ENCODE measurements around the gene MANF.

Gene MANF

GRCh38 chr3:51422211-51422610 lies 37.1 kb downstream of the MANF start:
- H3K27ac ChIP-seq (ENCODE audit: low read depth, low read length) = no peak overlapping the region
- no peak overlapping the region for H3K4me3 ChIP-seq (ENCODE audit: low read depth in 1 of 2, low read length in 2 of 2)
- H3K4me1 ChIP-seq (ENCODE audit: control insufficient read depth in 1 of 2, insufficient read depth in 2 of 2, low read length in 2 of 2) = no peaks in the 10 kb centered on the region
- H3K9ac ChIP-seq (ENCODE audit: low read depth in 1 of 2, low read length in 2 of 2) = no peak overlapping the region
- H3K36me3 ChIP-seq (ENCODE audit: control insufficient read depth in 1 of 2, insufficient read depth in 2 of 2, low read length in 2 of 2) = peaks cover 27 to 45% of the 10 kb centered on the region in 2 donors
- no peaks in the 10 kb centered on the region for H3K27me3 ChIP-seq (ENCODE audit: control insufficient read depth in 1 of 2, insufficient read depth in 2 of 2, low read length in 2 of 2)
- no peaks in the 10 kb centered on the region for H3K9me3 ChIP-seq (ENCODE audit: control insufficient read depth in 1 of 2, low read length in 2 of 2)

GRCh38 chr3:51426921-51427320 lies 41.8 kb downstream of the MANF start:
- Histone ChIP-seq H3K36me3 (ENCODE audit: control insufficient read depth in 1 of 2, insufficient read depth in 2 of 2, low read length in 2 of 2) (peaks cover 13 to 42% of the 10 kb centered on the region in 2 donors), H3K27ac (ENCODE audit: low read depth, low read length) (no peak overlapping the region), H3K9ac (ENCODE audit: low read depth in 1 of 2, low read length in 2 of 2) (no peak overlapping the region), H3K4me1 (ENCODE audit: control insufficient read depth in 1 of 2, insufficient read depth in 2 of 2, low read length in 2 of 2) (no peaks in the 10 kb centered on the region), H3K9me3 (ENCODE audit: control insufficient read depth in 1 of 2, low read length in 2 of 2) (no peaks in the 10 kb centered on the region), H3K27me3 (ENCODE audit: control insufficient read depth in 1 of 2, insufficient read depth in 2 of 2, low read length in 2 of 2) (no peaks in the 10 kb centered on the region), H3K4me3 (ENCODE audit: low read depth in 1 of 2, low read length in 2 of 2) (no peak overlapping the region)

GRCh38 chr3:51429138-51429537 lies 44.0 kb downstream of the MANF start:
- Histone ChIP-seq H3K9ac (ENCODE audit: low read depth in 1 of 2, low read length in 2 of 2) (no peak overlapping the region), H3K27me3 (ENCODE audit: control insufficient read depth in 1 of 2, insufficient read depth in 2 of 2, low read length in 2 of 2) (no peaks in the 10 kb centered on the region), H3K4me1 (ENCODE audit: control insufficient read depth in 1 of 2, insufficient read depth in 2 of 2, low read length in 2 of 2) (no peaks in the 10 kb centered on the region), H3K4me3 (ENCODE audit: low read depth in 1 of 2, low read length in 2 of 2) (no peak overlapping the region), H3K36me3 (ENCODE audit: control insufficient read depth in 1 of 2, insufficient read depth in 2 of 2, low read length in 2 of 2) (peaks cover 8 to 47% of the 10 kb centered on the region in 2 donors), H3K27ac (ENCODE audit: low read depth, low read length) (no peak overlapping the region), H3K9me3 (ENCODE audit: control insufficient read depth in 1 of 2, low read length in 2 of 2) (no peaks in the 10 kb centered on the region)

- no peak overlapping the region for H3K27ac ChIP-seq (ENCODE audit: low read depth, low read length)
- no peaks in the 10 kb centered on the region for H3K27me3 ChIP-seq (ENCODE audit: control insufficient read depth in 1 of 2, insufficient read depth in 2 of 2, low read length in 2 of 2)
- no peak overlapping the region for H3K9ac ChIP-seq (ENCODE audit: low read depth in 1 of 2, low read length in 2 of 2)
- no peak overlapping the region for H3K4me3 ChIP-seq (ENCODE audit: low read depth in 1 of 2, low read length in 2 of 2)
- peaks cover 2 to 53% of the 10 kb centered on the region in 2 donors for H3K36me3 ChIP-seq (ENCODE audit: control insufficient read depth in 1 of 2, insufficient read depth in 2 of 2, low read length in 2 of 2)
- no peaks in the 10 kb centered on the region for H3K9me3 ChIP-seq (ENCODE audit: control insufficient read depth in 1 of 2, low read length in 2 of 2)
- H3K4me1 ChIP-seq (ENCODE audit: control insufficient read depth in 1 of 2, insufficient read depth in 2 of 2, low read length in 2 of 2) = no peaks in the 10 kb centered on the region
Observed at GRCh38 chr3:51434110-51434509, 49.0 kb downstream of the MANF start.

- Histone ChIP-seq H3K27me3 (ENCODE audit: control insufficient read depth in 1 of 2, insufficient read depth in 2 of 2, low read length in 2 of 2) (no peaks in the 10 kb centered on the region), H3K36me3 (ENCODE audit: control insufficient read depth in 1 of 2, insufficient read depth in 2 of 2, low read length in 2 of 2) (peaks cover 0 to 52% of the 10 kb centered on the region in 2 donors), H3K4me3 (ENCODE audit: low read depth in 1 of 2, low read length in 2 of 2) (no peak overlapping the region), H3K9ac (ENCODE audit: low read depth in 1 of 2, low read length in 2 of 2) (no peak overlapping the region), H3K27ac (ENCODE audit: low read depth, low read length) (no peak overlapping the region), H3K9me3 (ENCODE audit: control insufficient read depth in 1 of 2, low read length in 2 of 2) (no peaks in the 10 kb centered on the region), H3K4me1 (ENCODE audit: control insufficient read depth in 1 of 2, insufficient read depth in 2 of 2, low read length in 2 of 2) (no peaks in the 10 kb centered on the region)
Observed at GRCh38 chr3:51434746-51435327, 49.7 kb downstream of the MANF start.

GRCh38 chr3:51436998-51437639 lies 52.0 kb downstream of the MANF start:
- H3K27ac ChIP-seq (ENCODE audit: low read depth, low read length) = no peak overlapping the region
- H3K27me3 ChIP-seq (ENCODE audit: control insufficient read depth in 1 of 2, insufficient read depth in 2 of 2, low read length in 2 of 2) = no peaks in the 10 kb centered on the region
- no peak overlapping the region for H3K4me3 ChIP-seq (ENCODE audit: low read depth in 1 of 2, low read length in 2 of 2)
- H3K36me3 ChIP-seq (ENCODE audit: control insufficient read depth in 1 of 2, insufficient read depth in 2 of 2, low read length in 2 of 2) = peaks cover 14 to 56% of the 10 kb centered on the region in 2 donors
- H3K4me1 ChIP-seq (ENCODE audit: control insufficient read depth in 1 of 2, insufficient read depth in 2 of 2, low read length in 2 of 2) = no peaks in the 10 kb centered on the region
- no peaks in the 10 kb centered on the region for H3K9me3 ChIP-seq (ENCODE audit: control insufficient read depth in 1 of 2, low read length in 2 of 2)
- H3K9ac ChIP-seq (ENCODE audit: low read depth in 1 of 2, low read length in 2 of 2) = no peak overlapping the region

Measured in duodenal mucosa (tissue), 2 donors.